Esophagus muscularis mucosa (tissue), 3 donors: ENCODE data around the gene DIP2A.

Source experiments
- POLR2AphosphoS5 ChIP-seq, 2 donors: sonication (generic); formaldehyde crosslinking; IDR thresholded peaks; one replicate each; pipeline ENCODE4 v1.6.1; 2017; ENCODE audit warnings: antibody characterized with exemption in 2 of 2
- TF ChIP-seq, protein P1 (sequence below), 3 experiments: fragments of 200-600 bp in 2 of 3; fragments of 450-650 bp in 1 of 3; sonication (generic) in 2 of 3; IDR thresholded peaks; one replicate each; pipeline ENCODE4 v1.5.1; 2017 to 2019; ENCODE audit warnings: antibody characterized with exemption in 3 of 3, mild to moderate bottlenecking in 2 of 3, moderate library complexity in 1 of 3

DNA sequence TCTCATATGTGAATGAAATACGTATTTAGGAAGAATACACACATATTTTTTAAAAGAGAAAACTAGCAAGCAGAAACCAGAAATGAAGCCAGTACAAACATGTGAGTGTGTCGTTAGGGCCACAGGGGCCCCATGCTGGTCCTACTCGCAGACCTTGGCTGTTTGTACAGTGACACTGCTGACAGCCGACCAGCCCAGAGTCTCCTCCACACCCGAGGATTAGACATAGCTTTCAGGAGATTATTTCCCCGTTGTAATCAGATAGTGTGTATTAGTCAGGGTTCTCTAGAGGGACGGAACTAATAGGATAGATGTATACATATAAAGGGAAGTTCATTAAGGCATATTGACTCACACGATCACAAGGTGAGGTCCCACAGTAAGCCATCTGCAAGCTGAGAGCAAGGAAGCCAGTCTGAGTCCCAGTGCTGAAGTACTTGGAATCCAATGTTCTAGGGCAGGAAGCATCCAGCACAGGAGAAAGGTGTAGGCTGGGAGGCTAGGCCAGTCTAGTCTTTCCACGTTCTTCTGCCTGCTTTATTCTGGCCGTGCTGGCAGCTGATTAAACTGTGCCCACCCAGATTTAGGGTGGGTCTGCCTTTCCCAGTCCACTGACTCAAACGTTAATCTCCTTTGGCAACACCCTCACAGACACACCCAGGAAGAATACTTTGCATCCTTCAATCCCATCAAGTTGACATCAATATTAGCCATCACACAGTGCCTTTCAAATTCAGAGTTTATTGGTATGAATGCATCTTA, 51.2 kb downstream of the DIP2A start:
- TF ChIP-seq POLR2AphosphoS5 (IDR thresholded peaks at IDR 0.05) = no peak
- TF ChIP-seq, protein P1, sequence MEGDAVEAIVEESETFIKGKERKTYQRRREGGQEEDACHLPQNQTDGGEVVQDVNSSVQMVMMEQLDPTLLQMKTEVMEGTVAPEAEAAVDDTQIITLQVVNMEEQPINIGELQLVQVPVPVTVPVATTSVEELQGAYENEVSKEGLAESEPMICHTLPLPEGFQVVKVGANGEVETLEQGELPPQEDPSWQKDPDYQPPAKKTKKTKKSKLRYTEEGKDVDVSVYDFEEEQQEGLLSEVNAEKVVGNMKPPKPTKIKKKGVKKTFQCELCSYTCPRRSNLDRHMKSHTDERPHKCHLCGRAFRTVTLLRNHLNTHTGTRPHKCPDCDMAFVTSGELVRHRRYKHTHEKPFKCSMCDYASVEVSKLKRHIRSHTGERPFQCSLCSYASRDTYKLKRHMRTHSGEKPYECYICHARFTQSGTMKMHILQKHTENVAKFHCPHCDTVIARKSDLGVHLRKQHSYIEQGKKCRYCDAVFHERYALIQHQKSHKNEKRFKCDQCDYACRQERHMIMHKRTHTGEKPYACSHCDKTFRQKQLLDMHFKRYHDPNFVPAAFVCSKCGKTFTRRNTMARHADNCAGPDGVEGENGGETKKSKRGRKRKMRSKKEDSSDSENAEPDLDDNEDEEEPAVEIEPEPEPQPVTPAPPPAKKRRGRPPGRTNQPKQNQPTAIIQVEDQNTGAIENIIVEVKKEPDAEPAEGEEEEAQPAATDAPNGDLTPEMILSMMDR (IDR thresholded peaks at IDR 0.05) = no peak
